ENCODE data around the gene GRIA4.

GRIA4 gene

GRCh38 chr11:105699203-105699602 is 89.3 kb downstream of the GRIA4 start:
- TF ChIP-seq ZFHX2 (tag by site-specific recombination; conservative IDR thresholded peaks at IDR 0.05) = no peak
- no peak for TF ChIP-seq ZFP69B (tag by site-specific recombination; IDR thresholded peaks at IDR 0.05)
- TF ChIP-seq ZNF707 (tag by site-specific recombination; IDR thresholded peaks at IDR 0.05) = no peak
- TF ChIP-seq ZFP3 (tag by site-specific recombination; IDR thresholded peaks at IDR 0.05; ENCODE audit: low read depth) = no peak
- no peak for TF ChIP-seq ZBTB1 (tag by site-specific recombination; IDR thresholded peaks at IDR 0.05)
- ChIA-PET POLR2A (no interaction called here), CTCF (no interaction called here)
- H3K4me3 ChIP-seq (ENCODE audit: low read depth, low read length) = no peak overlapping the region
- no peaks in the 10 kb centered on the region for H3K9me3 ChIP-seq (ENCODE audit: control insufficient read depth, insufficient read depth, low read depth, low read length)
- no peaks in the 10 kb centered on the region for H3K4me1 ChIP-seq (ENCODE audit: control insufficient read depth, insufficient read depth, low read length)
- H3K27ac ChIP-seq (ENCODE audit: extremely low read depth, low read depth, low read length) = no peak overlapping the region
- H3K36me3 ChIP-seq (ENCODE audit: control insufficient read depth in 2 of 2, insufficient read depth in 1 of 2, low read length in 2 of 2) = no peaks in the 10 kb centered on the region

- Histone ChIP-seq H3K4me1 (ENCODE audit: control insufficient read depth, insufficient read depth, low read length) (no peaks in the 10 kb centered on the region), H3K27ac (ENCODE audit: extremely low read depth, low read depth, low read length) (no peak overlapping the region), H3K4me3 (ENCODE audit: low read depth, low read length) (no peak overlapping the region), H3K9me3 (ENCODE audit: control insufficient read depth, insufficient read depth, low read depth, low read length) (no peaks in the 10 kb centered on the region), H3K36me3 (ENCODE audit: control insufficient read depth in 2 of 2, insufficient read depth in 1 of 2, low read length in 2 of 2) (no peaks in the 10 kb centered on the region)
- CTCF ChIA-PET = no interaction called here
- POLR2A ChIA-PET = no interaction called here
- TF ChIP-seq SETDB1 (IDR thresholded peaks at IDR 0.05; ENCODE audit: insufficient read length, low read length) (no peak), ZNF140 (tag by site-specific recombination; IDR thresholded peaks at IDR 0.05) (no peak), ZNF311 (tag by site-specific recombination; IDR thresholded peaks at IDR 0.05; ENCODE audit: borderline replicate concordance) (no peak), ZNF211 (tag by site-specific recombination; IDR thresholded peaks at IDR 0.05; ENCODE audit: low read depth) (no peak), ZNF514 (tag by site-specific recombination; IDR thresholded peaks at IDR 0.05) (no peak), WT1 (tag by site-specific recombination; IDR thresholded peaks at IDR 0.05) (no peak), ZNF792 (tag by site-specific recombination; IDR thresholded peaks at IDR 0.05) (no peak), ZSCAN30 (tag by site-specific recombination; IDR thresholded peaks at IDR 0.05) (no peak)
These were observed 90.4 kb downstream of the GRIA4 start for GRCh38 chr11:105700271-105700670.

- Histone ChIP-seq H3K9me3 (ENCODE audit: control insufficient read depth, insufficient read depth, low read depth, low read length) (no peaks in the 10 kb centered on the region), H3K27ac (ENCODE audit: extremely low read depth, low read depth, low read length) (no peak overlapping the region), H3K36me3 (ENCODE audit: control insufficient read depth in 2 of 2, insufficient read depth in 1 of 2, low read length in 2 of 2) (no peaks in the 10 kb centered on the region), H3K4me3 (ENCODE audit: low read depth, low read length) (no peak overlapping the region), H3K4me1 (ENCODE audit: control insufficient read depth, insufficient read depth, low read length) (no peaks in the 10 kb centered on the region)
- ChIA-PET CTCF (interaction anchor here (0.8 kb wide), 1 partner anchor 24 kb away, joined by 3 read pairs; no protein-coding TSS in a partner anchor), POLR2A (no interaction called here)
- TF ChIP-seq ZNF580 (tag by site-specific recombination; IDR thresholded peaks at IDR 0.05) = no peak
- no peak for TF ChIP-seq ZNF202 (tag by site-specific recombination; IDR thresholded peaks at IDR 0.05; ENCODE audit: borderline replicate concordance)
- no peak for TF ChIP-seq CTCF (tag by site-specific recombination; IDR thresholded peaks at IDR 0.05)
- no peak for TF ChIP-seq ZNF747 (tag by site-specific recombination; IDR thresholded peaks at IDR 0.05)
- no peak for TF ChIP-seq ZBTB20 (tag by site-specific recombination; IDR thresholded peaks at IDR 0.05)
- TF ChIP-seq ZBTB8A (tag by site-specific recombination; IDR thresholded peaks at IDR 0.05) = no peak
- TF ChIP-seq SCRT1 (tag by site-specific recombination; IDR thresholded peaks at IDR 0.05; ENCODE audit: borderline replicate concordance) = no peak
- TF ChIP-seq MYNN (tag by site-specific recombination; IDR thresholded peaks at IDR 0.05; ENCODE audit: borderline replicate concordance) = no peak
- TF ChIP-seq ZNF561 (tag by site-specific recombination; IDR thresholded peaks at IDR 0.05; ENCODE audit: borderline replicate concordance) = no peak
- no peak for TF ChIP-seq ZNF169 (tag by site-specific recombination; IDR thresholded peaks at IDR 0.05)
- TF ChIP-seq ZNF626 (tag by site-specific recombination; IDR thresholded peaks at IDR 0.05) = no peak
- TF ChIP-seq ZNF26 (tag by site-specific recombination; IDR thresholded peaks at IDR 0.05) = no peak
- TF ChIP-seq ZNF518A (tag by site-specific recombination; conservative IDR thresholded peaks at IDR 0.05; ENCODE audit: low read depth) = no peak
These were observed 91.2 kb downstream of the GRIA4 start for GRCh38 chr11:105701098-105701497.

Measured in HEK293 (cell line).